Myocyte (in vitro differentiated cells): ENCODE measurements around the gene POTEM. TPM values are rescaled to one million over a fixed set of nuclear protein-coding genes. Genes with fewer than 3 reads are reported as not detected.
"Not testable (repeated sequence)": the region's sequence is repeated elsewhere in the genome, so short reads cannot be mapped to it uniquely, and the experiment has no call there.

ENCODE experiments used
- DNase-seq: peaks from one replicate; pipeline ENCODE4 v3.0.0-alpha.2; 2012; ENCODE audit warnings: low read depth
- polyA plus RNA-seq: library from polyadenylated mRNA; unstranded; fragments of >200 nt; gene quantifications from one replicate; pipeline ENCODE4 v1.2.1, GENCODE V29; 2012; ENCODE audit warnings: missing spikeins
- total RNA-seq: library from RNA; depleted of rRNA; stranded (reverse); fragments of >200 nt; gene quantifications from 2 replicates; pipeline ENCODE4 v1.2.3, GENCODE V29; 2014

Gene POTEM
- not detected in 2 replicates for total RNA-seq
- not detected for polyA plus RNA-seq

GRCh38 chr14:18967134-18967533, at the start of gene POTEM:
Gene POTEM (plus strand): TSS chr14:18967434. CDS start chr14:18967486, 52 bp downstream.
- DNase-seq = not testable (repeated sequence)

DNA sequence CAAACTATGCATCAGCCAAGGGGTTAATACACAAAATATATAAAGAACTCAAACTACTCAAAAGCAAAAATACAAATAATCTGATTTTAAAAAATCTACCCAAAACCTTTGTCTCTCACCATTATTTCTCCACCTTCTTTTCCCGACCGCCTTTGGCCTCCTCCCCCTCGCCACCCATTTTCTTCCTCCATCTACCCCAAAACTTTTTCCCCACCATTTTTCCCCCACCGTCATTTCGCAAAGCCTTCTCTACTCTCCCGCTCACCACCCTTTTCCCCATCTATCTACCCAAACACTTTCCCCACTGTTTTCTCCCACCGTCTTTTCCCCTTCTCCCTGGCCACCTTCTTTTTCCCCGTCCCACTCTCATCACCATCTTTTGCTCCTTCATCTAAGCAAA, 48.9 kb upstream of the POTEM start:
- DNase-seq = not testable (repeated sequence)

DNA sequence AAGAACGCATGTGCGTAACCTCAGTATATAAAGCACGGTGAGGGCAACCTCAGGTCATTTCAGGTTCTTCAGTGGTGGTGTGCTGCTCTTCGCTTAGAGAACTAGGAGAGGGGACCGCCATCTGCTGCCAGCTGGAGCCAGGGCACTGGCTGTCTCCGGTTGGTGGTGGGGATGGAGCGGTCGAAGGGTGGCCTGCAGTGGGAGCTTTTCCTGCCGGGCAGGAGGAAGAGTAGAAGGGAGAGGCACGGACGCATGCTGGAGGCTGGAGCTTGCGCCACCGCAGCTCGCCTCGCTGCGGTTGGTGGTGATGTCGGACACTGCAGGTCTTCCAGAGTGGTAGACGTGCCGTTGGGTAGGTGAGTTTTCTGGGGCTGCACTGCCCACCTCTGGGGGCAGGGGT, 47.2 kb upstream of the POTEM start:
- DNase-seq = not testable (repeated sequence)

- DNase-seq = not testable (repeated sequence)
Observed at GRCh38 chr14:18921055-18921701, 46.1 kb upstream of the POTEM start.

- DNase-seq = not testable (repeated sequence)
Observed at GRCh38 chr14:18936848-18937247, 30.4 kb upstream of the POTEM start.

DNA sequence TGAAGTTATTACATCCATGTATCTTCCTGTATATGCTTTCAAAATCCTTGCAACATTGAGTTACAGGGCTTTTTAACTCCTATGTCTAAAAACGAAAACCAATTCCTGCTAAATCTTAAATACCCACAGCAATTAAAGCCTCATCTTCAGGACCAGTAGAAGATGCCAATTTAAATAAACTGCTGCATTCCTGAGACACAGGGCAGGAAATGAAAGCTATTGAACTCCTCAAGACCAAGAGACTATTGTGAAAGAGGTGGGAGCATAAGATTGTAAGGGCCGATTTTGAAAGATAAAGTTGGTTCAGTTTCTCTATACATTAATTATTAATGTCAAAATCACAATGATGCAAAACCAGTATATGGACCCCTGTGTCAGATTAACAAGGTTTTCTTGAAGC, 28.5 kb upstream of the POTEM start:
- not testable (repeated sequence) for DNase-seq

DNA sequence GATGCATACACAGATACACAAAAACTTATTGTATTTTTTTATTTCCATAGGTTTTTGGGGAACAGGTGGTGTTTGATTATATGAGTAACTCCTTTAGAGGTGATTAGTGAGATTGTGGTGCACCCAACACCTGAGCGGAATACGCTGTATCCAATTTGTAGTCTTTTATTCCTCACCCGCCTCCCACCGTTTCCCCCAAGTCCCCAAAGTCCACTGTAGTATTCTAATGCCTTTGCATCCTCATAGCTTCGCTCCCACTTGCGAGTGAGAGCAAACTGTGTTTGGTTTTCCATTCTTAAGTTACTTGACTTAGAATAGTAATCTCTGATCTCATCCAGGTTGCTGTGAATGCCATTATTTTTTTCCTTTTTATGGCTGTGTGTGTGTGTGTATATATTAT, 17.3 kb upstream of the POTEM start:
- not testable (repeated sequence) for DNase-seq

DNA sequence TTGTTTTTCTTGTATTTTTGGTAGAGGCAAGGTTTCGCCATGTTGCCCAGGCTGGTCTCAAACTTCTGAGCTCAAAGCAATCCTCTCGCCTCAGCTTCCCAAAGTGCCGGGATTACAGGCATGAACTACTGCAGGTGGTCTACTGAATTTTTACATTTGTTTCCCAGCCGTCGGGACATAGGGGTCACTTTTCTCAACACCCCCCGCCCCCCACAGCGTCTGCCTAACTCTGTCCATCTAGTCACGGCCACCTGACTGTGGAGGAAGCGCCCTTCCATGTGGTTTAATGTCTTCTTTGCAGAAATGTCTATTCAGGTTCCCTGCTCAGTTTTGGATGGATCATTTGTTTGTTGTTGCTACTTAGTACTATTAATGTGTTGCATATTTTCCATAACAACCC, 14.1 kb upstream of the POTEM start:
- not testable (repeated sequence) for DNase-seq

- not testable (repeated sequence) for DNase-seq
Observed at GRCh38 chr14:18955816-18956215, 11.4 kb upstream of the POTEM start.

- not testable (repeated sequence) for DNase-seq
Observed at GRCh38 chr14:18961576-18961975, 5.7 kb upstream of the POTEM start.

- not testable (repeated sequence) for DNase-seq
Observed at GRCh38 chr14:18962143-18962542, 5.1 kb upstream of the POTEM start.

DNA sequence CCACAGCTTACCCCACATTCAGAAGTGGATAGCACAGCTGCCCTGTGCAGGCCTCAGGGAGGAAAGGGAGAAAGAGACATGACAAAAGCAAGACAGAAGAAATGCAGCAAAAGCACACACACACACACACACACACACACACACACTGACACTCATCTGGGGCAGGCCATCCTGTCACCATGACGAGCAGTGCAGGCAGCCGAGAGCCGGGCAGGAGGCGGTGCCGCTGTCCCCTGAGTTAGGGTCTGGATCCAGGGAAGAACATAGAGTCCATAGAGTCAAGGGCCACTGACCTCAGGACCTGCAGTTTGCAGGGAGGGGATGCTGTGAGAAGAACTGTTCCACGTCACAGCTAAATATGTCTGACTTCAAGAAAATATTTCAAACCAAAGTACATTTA, 4.0 kb upstream of the POTEM start:
- not testable (repeated sequence) for DNase-seq

DNA sequence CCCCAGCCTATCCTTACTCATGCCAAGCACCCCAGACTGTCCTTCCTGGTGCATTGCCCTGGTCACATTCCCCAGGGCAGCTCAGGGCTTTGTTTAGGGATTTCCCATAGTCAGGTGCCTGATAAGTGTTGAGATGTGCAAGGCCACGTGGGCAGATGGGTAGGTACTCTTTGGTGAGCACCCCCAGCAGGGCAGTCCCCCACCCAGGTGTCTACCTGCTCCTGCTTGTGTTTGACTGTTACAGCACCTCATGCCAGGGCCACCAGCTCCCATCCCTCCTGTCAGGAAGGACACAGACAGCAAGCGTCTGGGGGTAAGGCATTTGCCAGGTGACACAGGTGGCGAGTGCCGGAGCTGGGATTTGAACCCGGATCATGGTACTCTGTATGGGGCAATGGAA, 2.4 kb upstream of the POTEM start:
- not testable (repeated sequence) for DNase-seq

GRCh38 chr14:19002566-19002965, 35.3 kb downstream of the POTEM start:
- DNase-seq = not testable (repeated sequence)

GRCh38 chr14:19006490-19006889, 39.3 kb downstream of the POTEM start:
- DNase-seq = not testable (repeated sequence)

- DNase-seq = not testable (repeated sequence)
Observed at GRCh38 chr14:19007678-19008077, 40.4 kb downstream of the POTEM start.

GRCh38 chr14:19011029-19011428, 43.8 kb downstream of the POTEM start:
- DNase-seq = not testable (repeated sequence)

DNA sequence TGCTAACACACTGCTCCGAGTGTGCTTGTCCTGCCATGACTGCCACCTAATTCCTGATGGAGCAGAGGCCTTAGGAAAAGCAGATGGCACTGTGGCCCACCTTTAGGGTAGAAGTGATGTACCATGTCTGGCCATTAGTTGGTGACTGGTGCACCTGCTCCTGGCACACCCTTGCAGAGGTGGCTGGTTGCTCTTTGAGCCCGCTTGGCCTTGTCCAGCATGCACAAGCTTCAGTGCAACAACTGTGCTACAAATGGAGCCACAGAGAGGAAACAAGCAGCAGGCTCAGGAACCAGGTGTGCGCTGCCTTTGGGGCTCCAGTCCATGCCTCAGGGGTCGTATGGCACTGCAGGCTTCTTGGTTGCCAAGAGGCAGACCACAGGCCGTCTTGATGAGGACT, 44.5 kb downstream of the POTEM start:
- DNase-seq = not testable (repeated sequence)

DNA sequence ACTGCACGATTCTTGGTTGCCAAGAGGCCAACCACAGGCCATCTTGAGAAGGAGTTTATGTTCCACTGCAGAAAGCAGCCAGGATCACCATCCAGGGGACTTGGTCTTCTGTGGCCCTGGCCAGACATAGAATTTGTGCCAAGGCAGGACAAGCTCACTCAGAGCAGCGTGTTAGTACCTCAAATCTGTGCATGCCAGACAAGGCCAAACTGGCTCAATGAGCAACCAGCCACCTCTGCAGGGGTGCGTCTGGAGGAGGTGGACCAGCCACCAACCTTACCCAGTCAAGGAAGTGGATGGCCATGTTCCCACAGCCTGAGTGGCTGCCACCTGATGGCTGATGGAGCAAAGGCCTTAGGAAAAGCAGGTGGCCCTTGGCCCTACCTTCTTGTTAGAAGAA, 48.0 kb downstream of the POTEM start:
- DNase-seq = not testable (repeated sequence)

DNA sequence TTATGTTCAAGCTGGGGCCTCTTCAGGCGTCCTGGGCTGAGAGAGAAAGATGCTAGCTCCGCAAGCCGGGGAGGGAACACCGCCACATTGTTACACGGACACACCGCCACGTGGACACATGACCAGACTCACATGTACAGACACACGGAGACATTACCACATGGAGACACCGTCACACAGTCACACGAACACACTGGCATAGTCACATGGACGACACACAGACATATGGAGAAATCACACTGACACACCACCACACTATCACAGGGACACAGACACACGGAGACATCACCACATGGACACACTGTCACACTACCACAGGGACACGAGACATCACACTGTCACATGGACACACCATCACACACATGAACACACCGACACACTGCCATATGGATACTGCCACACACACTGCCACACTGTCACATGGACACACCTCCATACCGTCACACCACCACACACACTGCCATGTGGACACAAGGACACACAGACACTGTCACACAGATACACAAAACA, 57.9 kb downstream of the POTEM start:
- DNase-seq = not testable (repeated sequence)

DNA sequence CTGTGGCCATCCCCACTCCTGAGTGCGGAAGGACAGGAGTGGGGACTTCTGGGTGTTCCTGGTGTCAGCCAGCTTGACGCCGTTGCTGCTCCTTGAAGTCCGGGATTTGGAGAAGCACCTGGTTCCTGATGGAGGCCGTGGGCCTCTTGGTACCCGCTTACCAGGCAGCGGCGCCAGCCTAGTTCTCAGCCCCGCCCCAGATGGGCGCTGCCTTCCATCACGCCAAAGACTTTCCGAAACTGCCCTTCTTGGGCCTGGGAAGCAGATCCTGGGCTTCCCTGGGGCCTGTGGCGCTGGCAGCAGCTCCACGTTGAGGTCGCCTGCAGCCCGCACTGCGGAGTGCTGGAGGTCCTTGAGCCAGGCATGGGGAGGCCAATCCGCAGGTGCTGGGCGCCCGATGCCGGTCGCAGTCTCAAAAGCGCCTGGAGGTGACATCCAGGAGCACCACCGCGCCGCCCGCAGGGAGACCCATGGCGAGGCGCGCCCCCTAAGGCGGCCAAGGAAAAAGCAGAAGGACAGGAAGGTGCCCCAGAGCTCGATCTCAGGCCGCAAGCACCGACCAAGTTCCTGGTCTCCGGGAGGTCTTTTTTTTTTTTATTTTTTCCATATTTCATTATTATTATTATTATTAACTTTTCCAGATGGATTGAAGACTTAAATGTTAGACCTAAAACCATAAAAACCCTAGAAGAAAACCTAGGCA, 59.6 kb downstream of the POTEM start:
- not testable (repeated sequence) for DNase-seq

GRCh38 chr14:19027895-19028294, 60.7 kb downstream of the POTEM start:
- DNase-seq = not testable (repeated sequence)
